Peyer's patch (tissue), 4 donors: ENCODE data around the gene RUSC1.

Source experiments
- CTCF ChIP-seq, 6 experiments: fragments of 450-650 bp in 4 of 6; fragments of 200-600 bp in 2 of 6; sonication (generic) in 1 of 6; IDR thresholded peaks; one replicate each; pipeline ENCODE4 v1.5.1; 2017 to 2019; ENCODE audit warnings: antibody characterized with exemption in 6 of 6, mild to moderate bottlenecking in 3 of 6, moderate library complexity in 1 of 6
- POLR2A ChIP-seq, 2 donors: fragments of 450-650 bp; IDR thresholded peaks; one replicate each; pipeline ENCODE4 v1.5.1; 2017; ENCODE audit warnings: antibody characterized with exemption in 2 of 2, mild to moderate bottlenecking in 2 of 2, moderate library complexity in 2 of 2

GRCh38 chr1:155277902-155278688, 42.6 kb upstream of the RUSC1 start:
- TF ChIP-seq CTCF (IDR thresholded peaks at IDR 0.05), result peak in 4 of 6 experiments; percentile 26 to 57 (median 49)
- no peak for TF ChIP-seq POLR2A (IDR thresholded peaks at IDR 0.05)
